Spleen (tissue), 11 donors: ENCODE results near the gene ISL2. TPM values are rescaled to one million over a fixed set of nuclear protein-coding genes. Genes with fewer than 3 reads are reported as not detected.

Experiments used
- DNase-seq: peaks from one replicate; pipeline ENCODE4 v3.0.0-alpha.2; 2020
- H3K27ac ChIP-seq, 8 donors: fragments of 200-600 bp; sonication (generic) in 7 of 8; 1 replicate in 4 of 8; 2 replicates in 4 of 8; pipeline versions ENCODE4 v1.5.0 to v1.8.0; 2016 to 2021; ENCODE audit warnings: inconsistent platforms in 4 of 8, mild to moderate bottlenecking in 4 of 8, moderate library complexity in 1 of 8
- H3K27me3 ChIP-seq, 7 donors: fragments of 200-600 bp; sonication (generic) in 6 of 7; replicated peaks in 1 of 7; 1 replicate in 4 of 7; 2 replicates in 3 of 7; pipeline versions ENCODE4 v1.5.0 to v1.8.0; 2016 to 2021; ENCODE audit warnings: inconsistent platforms in 3 of 7, mild to moderate bottlenecking in 1 of 7
- H3K36me3 ChIP-seq, 6 donors: fragments of 200-600 bp; sonication (generic) in 5 of 6; 1 replicate in 4 of 6; 2 replicates in 2 of 6; pipeline versions ENCODE4 v1.5.0 to v1.8.0; 2016 to 2021; ENCODE audit warnings: inconsistent platforms in 2 of 6
- H3K4me1 ChIP-seq, 6 donors: fragments of 200-600 bp; sonication (generic) in 5 of 6; 1 replicate in 3 of 6; 2 replicates in 3 of 6; pipeline versions ENCODE4 v1.5.0 to v1.8.0; 2016 to 2021; ENCODE audit warnings: inconsistent platforms in 3 of 6
- H3K4me3 ChIP-seq, 8 donors: fragments of 200-600 bp; sonication (generic) in 7 of 8; 1 replicate in 4 of 8; 2 replicates in 4 of 8; pipeline versions ENCODE4 v1.5.0 to v1.8.0; 2016 to 2021; ENCODE audit warnings: inconsistent platforms in 4 of 8, mild to moderate bottlenecking in 4 of 8, moderate library complexity in 2 of 8
- H3K9me3 ChIP-seq, 8 donors: fragments of 200-600 bp; sonication (generic) in 7 of 8; 1 replicate in 4 of 8; 2 replicates in 4 of 8; pipeline versions ENCODE4 v1.5.0 to v1.8.0; 2016 to 2021; ENCODE audit warnings: inconsistent platforms in 4 of 8
- POLR2A ChIP-seq, 3 donors: fragments of 450-650 bp; IDR thresholded peaks; one replicate each; pipeline ENCODE4 v1.5.1; 2017; ENCODE audit warnings: antibody characterized with exemption in 3 of 3, mild to moderate bottlenecking in 1 of 3
- POLR2AphosphoS5 ChIP-seq, 3 donors: sonication (generic); formaldehyde crosslinking; IDR thresholded peaks; one replicate each; pipeline ENCODE4 v1.5.1; 2017; ENCODE audit warnings: antibody characterized with exemption in 3 of 3
- WGBS, 5 donors: extraction: QIAGEN DNeasy Blood & Tissue Kit in 3 of 5; methylation state at CpG; one replicate each; pipeline versions ENCODE4 v1.1.5 to v1.1.7; 2013 to 2018; 5-methylcytosine and 5-hydroxymethylcytosine counted together
- intact Hi-C: fragments of 100-400 bp; cut with DNase I; formaldehyde crosslinking; loops from one replicate; pipeline ENCODE4 v1.15.0; 2023; ENCODE audit warnings: low total_unique reads
- polyA plus RNA-seq, 3 donors: library from polyadenylated mRNA; stranded (reverse); fragments of 200-250 nt; gene quantifications; one replicate each; pipeline ENCODE4 v1.2.1, GENCODE V29; 2013
- total RNA-seq, 7 donors: library from RNA; depleted of rRNA in 3 of 7; stranded (reverse); fragments of >200 nt in 3 of 7; fragmentation: NEBNext Ultra II Directional in 4 of 7; extraction: Animal tissue kit (Norgen Biotek cat#: 25700) in 4 of 7; gene quantifications; one replicate each; pipeline versions ENCODE4 v1.1.0 to v1.2.1, GENCODE V29; 2016 to 2021
- TF ChIP-seq, protein P1 (sequence below), 11 experiments: fragments of 200-600 bp in 7 of 11; fragments of 450-650 bp in 4 of 11; sonication (generic) in 4 of 11; IDR thresholded peaks in 8 of 11; conservative IDR thresholded peaks in 3 of 11; 1 replicate in 7 of 11; 2 replicates in 4 of 11; pipeline versions ENCODE4 v1.4.0 to v1.8.0; 2016 to 2021; ENCODE audit warnings: antibody characterized with exemption in 11 of 11, inconsistent platforms in 4 of 11, mild to moderate bottlenecking in 1 of 11
- donor health status: healthy with polysubstance abuse.
- donor health status: DM: no; HTN: no; CAD: no; lungs with moderate emphysema.
- donor health status: DM: no; HTN: no; CAD: no.
- donor health status: Bipolar disorder and iron deficiency.
- donor health status: healthy.
- donor health status: DM: no; HTN: no; CAD: no.
- donor health status: DM: yes; HTN: yes; CAD: no.

The ISL2 gene
- total and polyA plus RNA-seq, 10 donors, result 0.20 to 1.1 (median 0.37) TPM

DNA sequence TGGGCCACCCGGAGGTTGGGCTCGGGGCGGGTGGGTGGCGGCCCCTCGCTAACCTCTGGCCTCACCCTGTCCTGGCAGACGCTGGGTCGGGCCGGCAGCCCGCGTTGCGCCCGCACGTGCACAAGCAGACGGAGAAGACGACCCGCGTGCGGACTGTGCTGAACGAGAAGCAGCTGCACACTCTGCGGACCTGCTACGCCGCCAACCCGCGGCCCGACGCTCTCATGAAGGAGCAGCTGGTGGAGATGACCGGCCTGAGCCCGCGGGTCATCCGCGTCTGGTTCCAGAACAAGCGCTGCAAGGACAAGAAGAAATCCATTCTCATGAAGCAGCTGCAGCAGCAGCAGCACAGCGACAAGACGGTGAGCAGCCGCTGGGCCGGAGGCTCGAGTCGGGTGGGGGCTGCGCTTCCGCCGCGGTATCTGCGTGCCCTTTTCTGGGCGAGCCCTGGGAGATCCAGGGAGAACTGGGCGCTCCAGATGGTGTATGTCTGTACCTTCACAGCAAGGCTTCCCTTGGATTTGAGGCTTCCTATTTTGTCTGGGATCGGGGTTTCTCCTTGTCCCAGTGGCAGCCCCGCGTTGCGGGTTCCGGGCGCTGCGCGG is 3.7 kb downstream of the ISL2 start:
- Histone ChIP-seq H3K9me3 (peaks cover 0 to 11% (median 0%) of the 10 kb centered on the region in 8 donors), H3K36me3 (no peaks in the 10 kb centered on the region), H3K27ac (no peak overlapping the region), H3K27me3 (peaks cover 34 to 100% (median 100%) of the 10 kb centered on the region in 7 donors), H3K4me1 (peaks cover 56 to 88% (median 81%) of the 10 kb centered on the region in 6 donors), H3K4me3 (peak overlapping the region; percentile 28 to 65 (median 49))
- peak; percentile 83 for DNase-seq
- intact Hi-C loops, result no loop called here
- TF ChIP-seq, protein P1, sequence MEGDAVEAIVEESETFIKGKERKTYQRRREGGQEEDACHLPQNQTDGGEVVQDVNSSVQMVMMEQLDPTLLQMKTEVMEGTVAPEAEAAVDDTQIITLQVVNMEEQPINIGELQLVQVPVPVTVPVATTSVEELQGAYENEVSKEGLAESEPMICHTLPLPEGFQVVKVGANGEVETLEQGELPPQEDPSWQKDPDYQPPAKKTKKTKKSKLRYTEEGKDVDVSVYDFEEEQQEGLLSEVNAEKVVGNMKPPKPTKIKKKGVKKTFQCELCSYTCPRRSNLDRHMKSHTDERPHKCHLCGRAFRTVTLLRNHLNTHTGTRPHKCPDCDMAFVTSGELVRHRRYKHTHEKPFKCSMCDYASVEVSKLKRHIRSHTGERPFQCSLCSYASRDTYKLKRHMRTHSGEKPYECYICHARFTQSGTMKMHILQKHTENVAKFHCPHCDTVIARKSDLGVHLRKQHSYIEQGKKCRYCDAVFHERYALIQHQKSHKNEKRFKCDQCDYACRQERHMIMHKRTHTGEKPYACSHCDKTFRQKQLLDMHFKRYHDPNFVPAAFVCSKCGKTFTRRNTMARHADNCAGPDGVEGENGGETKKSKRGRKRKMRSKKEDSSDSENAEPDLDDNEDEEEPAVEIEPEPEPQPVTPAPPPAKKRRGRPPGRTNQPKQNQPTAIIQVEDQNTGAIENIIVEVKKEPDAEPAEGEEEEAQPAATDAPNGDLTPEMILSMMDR (IDR thresholded peaks at IDR 0.05 in 8 of 11, conservative IDR thresholded peaks at IDR 0.05 in 3 of 11), result no peak
- TF ChIP-seq POLR2AphosphoS5 (IDR thresholded peaks at IDR 0.05) (peak; percentile 46 to 86 (median 67)), POLR2A (IDR thresholded peaks at IDR 0.05) (no peak)
- WGBS, 5 donors, result 1 to 4% (median 2%) methylated on average over 40 to 53 of the region's 53 CpGs

- Histone ChIP-seq H3K4me1 (peaks cover 57 to 88% (median 81%) of the 10 kb centered on the region in 6 donors), H3K27ac (no peak overlapping the region), H3K36me3 (no peaks in the 10 kb centered on the region), H3K9me3 (peaks cover 0 to 11% (median 0%) of the 10 kb centered on the region in 8 donors), H3K4me3 (peak overlapping the region; percentile 28 to 65 (median 49)), H3K27me3 (peaks cover 34 to 100% (median 100%) of the 10 kb centered on the region in 7 donors)
- intact Hi-C loops, result no loop called here
- 4 to 11% (median 6%) methylated on average over 9 to 35 of the region's 35 CpGs for WGBS, 5 donors
- no peak for TF ChIP-seq POLR2AphosphoS5 (IDR thresholded peaks at IDR 0.05)
- TF ChIP-seq, protein P1 (IDR thresholded peaks at IDR 0.05 in 8 of 11, conservative IDR thresholded peaks at IDR 0.05 in 3 of 11), result peak in 7 of 11 experiments; percentile 9 to 35 (median 24)
- DNase-seq, result peak; percentile 86
Observed at GRCh38 chr15:76340803-76341365, 4.3 kb downstream of the ISL2 start.

- TF ChIP-seq, protein P1 (IDR thresholded peaks at IDR 0.05 in 8 of 11, conservative IDR thresholded peaks at IDR 0.05 in 3 of 11), result no peak
- DNase-seq, result no peak
- Histone ChIP-seq H3K27ac (no peak overlapping the region), H3K4me3 (peak overlapping the region in 5 of 8 donors; percentile 46 to 65 (median 51)), H3K36me3 (no peaks in the 10 kb centered on the region), H3K27me3 (peaks cover 40 to 100% (median 100%) of the 10 kb centered on the region in 7 donors), H3K9me3 (peaks cover 0 to 11% (median 0%) of the 10 kb centered on the region in 8 donors), H3K4me1 (peaks cover 60 to 88% (median 81%) of the 10 kb centered on the region in 6 donors)
- intact Hi-C loops, result no loop called here
- WGBS, 5 donors, result 10 to 29% (median 11%) methylated on average over 20 to 42 of the region's 42 CpGs
Observed at GRCh38 chr15:76341366-76342057, 4.9 kb downstream of the ISL2 start.

DNA sequence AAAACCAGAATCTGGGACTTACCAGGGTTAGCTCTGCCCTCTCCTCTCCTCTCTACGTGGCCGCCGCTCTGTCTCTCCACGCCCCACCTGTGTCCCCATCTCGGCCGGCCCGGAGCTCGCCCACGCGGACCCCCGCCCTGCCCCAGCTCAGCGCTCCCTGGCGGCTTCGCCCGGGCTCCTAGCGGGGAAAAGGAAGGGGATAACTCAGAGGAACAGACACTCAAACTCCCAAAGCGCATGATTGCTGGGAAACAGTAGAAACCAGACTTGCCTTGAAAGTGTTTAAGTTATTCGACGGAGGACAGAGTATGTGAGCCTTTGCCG is 5.4 kb downstream of the ISL2 start:
- peaks cover 44 to 100% (median 100%) of the 10 kb centered on the region in 7 donors for H3K27me3 ChIP-seq
- no peak for TF ChIP-seq POLR2A (IDR thresholded peaks at IDR 0.05)
- TF ChIP-seq, protein P1 (IDR thresholded peaks at IDR 0.05 in 8 of 11, conservative IDR thresholded peaks at IDR 0.05 in 3 of 11), result no peak
- TF ChIP-seq POLR2AphosphoS5 (IDR thresholded peaks at IDR 0.05), result no peak
- 8 to 34% (median 17%) methylated on average over 20 of the region's 20 CpGs for WGBS, 5 donors
- no peak for DNase-seq
- H3K4me3 ChIP-seq, result peak overlapping the region in 2 of 8 donors; percentile 15 to 65
- H3K9me3 ChIP-seq, result peaks cover 0 to 11% (median 0%) of the 10 kb centered on the region in 8 donors
- H3K27ac ChIP-seq, result no peak overlapping the region
- no peaks in the 10 kb centered on the region for H3K36me3 ChIP-seq
- peaks cover 60 to 88% (median 81%) of the 10 kb centered on the region in 6 donors for H3K4me1 ChIP-seq
- intact Hi-C loops, result no loop called here
